22Rv1 (cell line): ENCODE measurements around the gene TCF4.

ENCODE experiments used
- CTCF ChIP-seq: fragments of 450-650 bp; IDR thresholded peaks from 2 replicates; pipeline ENCODE4 v1.5.1; 2017; ENCODE audit warnings: mild to moderate bottlenecking
- ZFX ChIP-seq: fragments of 450-650 bp; IDR thresholded peaks from 2 replicates; pipeline ENCODE4 v1.6.1; 2017; ENCODE audit warnings: antibody characterized with exemption, borderline replicate concordance

DNA sequence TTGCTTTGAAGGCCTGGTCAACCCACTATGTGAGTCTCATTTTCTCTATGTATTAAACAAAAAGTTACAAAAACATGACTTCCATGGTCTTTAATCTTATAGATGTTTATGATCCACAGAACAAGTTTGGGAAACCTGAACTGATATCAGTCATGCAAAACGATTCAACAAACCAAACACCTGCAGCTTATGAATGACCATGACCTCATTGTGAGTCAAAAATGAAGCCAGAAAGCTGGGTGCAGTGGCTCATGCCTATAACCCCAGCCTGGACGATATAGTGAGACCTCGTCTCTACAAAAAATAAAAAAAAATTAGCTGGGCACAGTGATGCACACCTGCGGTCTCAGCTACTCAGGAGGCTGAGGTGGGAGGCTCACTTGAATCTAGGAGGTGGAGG is 358.3 kb downstream of the TCF4 start:
- no peak for TF ChIP-seq CTCF
- TF ChIP-seq ZFX: no peak
